HG02870 (cell line): ENCODE measurements around the gene ARSK.

ENCODE experiments used
- ATAC-seq: cut with Tn5 transposase; IDR thresholded peaks from one replicate; pipeline ENCODE4 v1.9.1; 2021; ENCODE audit warnings: mild to moderate bottlenecking, moderate library complexity; ENCODE audit not compliant: unreplicated experiment

The ARSK gene

DNA sequence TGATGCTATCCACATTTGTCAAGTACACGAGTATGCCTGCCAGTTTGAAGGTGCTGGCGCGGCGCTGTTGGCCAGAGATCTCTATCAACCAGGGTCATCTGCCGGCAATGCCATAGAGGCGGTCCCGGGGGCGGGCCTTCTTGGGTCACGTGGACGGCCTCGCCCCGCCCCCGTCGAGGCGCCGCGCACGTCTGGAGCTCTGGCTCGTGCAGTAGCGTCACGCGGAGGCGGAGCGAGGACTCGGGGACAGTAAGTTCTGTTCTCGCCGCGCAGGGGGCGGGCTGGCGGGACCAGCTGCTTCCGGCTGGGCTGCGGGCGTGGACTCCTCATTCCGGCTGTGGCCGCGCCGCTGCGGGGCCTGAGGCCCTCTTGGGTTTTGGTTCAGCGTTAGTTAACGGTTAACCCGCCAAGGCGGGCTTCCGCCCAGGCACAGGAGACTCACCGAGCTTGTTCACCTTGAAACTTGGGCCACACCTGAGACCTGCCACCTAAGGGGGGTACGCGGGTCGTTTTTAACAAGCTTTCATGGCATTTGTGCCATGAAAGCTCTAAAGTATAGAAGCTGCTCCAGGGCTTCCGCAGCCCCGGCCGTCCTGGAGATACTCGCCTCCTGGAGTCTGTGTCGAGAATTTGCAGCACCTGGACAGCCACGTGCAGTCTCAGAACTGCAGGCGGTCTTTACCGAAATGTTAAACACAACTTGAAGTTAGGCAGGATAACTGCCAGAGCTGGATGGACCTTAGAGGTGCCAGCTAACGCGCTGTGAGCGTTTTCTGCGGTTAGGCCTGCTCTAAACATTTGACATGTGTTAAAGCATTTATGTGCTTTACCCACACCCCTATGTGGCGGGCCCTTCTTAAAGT, 91.9 kb downstream of the ARSK start, which contains the start of gene RFESD:
Gene RFESD, plus strand, starts transcription at position 209 of the 863 bp plus-strand sequence. CDS start 5,495 bp downstream, outside the sequence.
- ATAC-seq = peak; percentile 97

GRCh38 chr5:95647886-95648860, 93.3 kb downstream of the ARSK start:
- no peak for ATAC-seq

DNA sequence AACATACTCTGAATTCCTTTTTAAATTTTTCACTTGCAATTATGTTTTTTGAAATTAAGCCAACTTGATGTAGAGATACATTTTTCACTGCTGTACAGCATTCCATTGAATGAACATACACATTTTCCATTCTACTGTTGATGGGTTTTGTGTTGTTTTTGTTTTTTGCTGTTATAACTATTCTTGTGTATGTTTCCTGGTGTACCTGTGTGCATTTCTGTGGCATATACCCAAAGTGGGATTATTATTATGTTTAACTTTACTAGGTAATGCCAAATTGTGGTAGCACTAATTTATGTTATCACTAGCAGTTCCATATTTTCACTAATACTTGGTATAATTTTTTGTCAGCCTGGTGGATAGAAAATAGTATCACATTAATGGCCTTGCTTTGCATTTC, 94.4 kb downstream of the ARSK start:
- no peak for ATAC-seq

GRCh38 chr5:95649842-95650620, 95.1 kb downstream of the ARSK start:
- ATAC-seq = no peak

- no peak for ATAC-seq
Measured at GRCh38 chr5:95652849-95653248, 97.9 kb downstream of the ARSK start.

DNA sequence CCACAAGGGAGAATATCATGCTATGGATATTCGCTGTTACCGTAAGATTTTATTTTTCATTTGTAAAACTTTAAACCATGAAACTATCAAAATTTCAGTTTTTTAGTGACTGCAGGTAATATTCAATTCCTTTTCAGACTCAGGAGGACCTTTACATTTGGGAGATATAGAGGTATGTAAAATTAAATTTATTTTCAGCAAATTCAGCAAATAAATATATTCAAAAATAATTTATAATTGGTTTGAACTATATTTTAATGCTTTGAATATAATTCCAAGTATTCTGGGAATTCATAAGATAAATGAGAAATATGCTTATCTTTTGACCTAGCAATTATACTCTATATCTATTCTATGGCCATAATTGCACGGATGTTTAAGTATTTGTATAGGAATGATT, 99.3 kb downstream of the ARSK start:
- no peak for ATAC-seq
